Measurements from ENCODE around the gene GAS7.

- TF ChIP-seq CTCF (IDR thresholded peaks at IDR 0.05) (no peak), ZNF425 (CRISPR knock-in tag; conservative IDR thresholded peaks at IDR 0.05) (no peak), USF1 (CRISPR knock-in tag; IDR thresholded peaks at IDR 0.05) (no peak), NFYB (CRISPR knock-in tag; conservative IDR thresholded peaks at IDR 0.05; ENCODE audit: low read depth) (no peak), TEAD1 (CRISPR knock-in tag; IDR thresholded peaks at IDR 0.05) (no peak), MAX (CRISPR knock-in tag; IDR thresholded peaks at IDR 0.05) (no peak), NR1H2 (CRISPR knock-in tag; IDR thresholded peaks at IDR 0.05) (no peak), ELF4 (CRISPR knock-in tag; IDR thresholded peaks at IDR 0.05; ENCODE audit: low read depth) (no peak), GTF2I (CRISPR knock-in tag; conservative IDR thresholded peaks at IDR 0.05) (no peak), ESRRA (CRISPR knock-in tag; IDR thresholded peaks at IDR 0.05; ENCODE audit: borderline replicate concordance) (no peak), E2F4 (CRISPR knock-in tag; IDR thresholded peaks at IDR 0.05; ENCODE audit: borderline replicate concordance, low read depth) (no peak)
These were observed 276.2 kb downstream of the GAS7 start for GRCh38 chr17:9922012-9922848.

Measured in WTC11 (cell line).